Erythroblast (primary cell): Measurements from ENCODE around the gene NFIA.

Experiments used
- GATA1 ChIP-seq: IDR thresholded peaks from 2 replicates; pipeline ENCODE4 v1.6.1; 2011; ENCODE audit warnings: low read depth, mild to moderate bottlenecking, control low read depth, low read length, moderate library complexity
- POLR2A ChIP-seq: IDR thresholded peaks from 2 replicates; pipeline ENCODE4 v1.6.1; 2011; ENCODE audit warnings: mild to moderate bottlenecking, low read length

GRCh38 chr1:61435226-61435625 is 352.9 kb downstream of the NFIA start:
- TF ChIP-seq POLR2A, result no peak
- no peak for TF ChIP-seq GATA1
